NCI-H1930 (cell line): ENCODE measurements around the gene WNT8A.

Experiments used
- DNase-seq, 2 experiments: peaks; one replicate each; lab custom pipeline; 2025; lab: John Stamatoyannopoulos, UW

WNT8A gene

DNA sequence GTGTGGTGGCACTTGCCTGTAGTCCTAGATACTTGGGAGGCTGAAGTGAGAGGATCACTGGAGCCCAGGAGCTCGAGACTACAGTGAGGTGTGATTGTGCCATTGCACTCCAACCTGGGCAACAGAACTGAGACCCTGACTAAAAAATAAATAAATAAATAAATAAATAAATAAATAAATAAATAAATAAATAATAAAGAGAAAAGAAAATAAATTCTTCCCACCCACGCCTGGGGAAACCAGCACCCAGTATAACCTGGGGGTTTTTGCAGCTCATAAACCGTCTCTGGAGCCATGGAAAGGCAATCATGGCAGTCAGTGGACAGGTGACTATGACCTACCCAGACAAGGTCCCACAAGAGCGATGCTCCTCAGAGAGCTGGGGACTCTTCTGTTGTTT lies 7.9 kb downstream of the WNT8A start:
- DNase-seq: no peak

DNA sequence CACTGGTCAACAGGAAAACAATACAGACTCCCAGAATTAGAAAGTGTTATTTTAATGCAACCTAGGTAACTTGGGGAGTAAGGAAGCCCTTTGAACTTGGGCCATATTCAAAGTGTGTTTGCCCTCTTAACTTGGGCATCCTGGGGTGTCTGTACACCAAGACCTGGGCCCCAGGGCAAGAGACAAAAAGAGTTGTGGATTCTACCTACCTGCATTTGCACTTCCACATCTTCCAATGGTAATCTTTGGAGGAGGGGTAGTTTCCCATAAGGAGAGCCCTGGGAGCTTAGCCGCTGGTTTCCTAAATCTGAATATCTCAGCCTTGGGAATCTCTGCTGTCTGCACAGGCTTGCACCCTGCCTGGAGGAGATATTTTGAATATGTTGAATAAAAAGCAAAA lies 8.5 kb downstream of the WNT8A start:
- no peak for DNase-seq

DNA sequence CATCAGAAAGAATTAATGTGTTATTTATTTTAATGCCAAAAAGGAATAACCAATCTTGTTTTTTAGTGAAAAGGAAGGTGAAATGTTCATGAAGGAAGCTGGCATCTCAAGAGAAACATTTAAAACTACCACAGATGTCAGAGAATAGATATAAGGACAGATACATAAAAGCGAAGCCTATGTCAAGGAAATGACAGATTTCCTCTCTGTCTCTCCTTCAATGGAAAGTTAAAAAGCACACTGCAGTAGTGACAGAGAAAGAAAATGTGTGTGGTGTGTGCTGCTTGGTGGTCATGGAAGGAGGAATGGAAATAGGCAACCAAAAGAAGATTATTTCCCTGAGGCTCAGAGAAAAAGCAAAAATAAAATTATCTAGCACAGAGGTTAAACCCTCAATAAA lies 9.2 kb downstream of the WNT8A start:
- DNase-seq: no peak

DNA sequence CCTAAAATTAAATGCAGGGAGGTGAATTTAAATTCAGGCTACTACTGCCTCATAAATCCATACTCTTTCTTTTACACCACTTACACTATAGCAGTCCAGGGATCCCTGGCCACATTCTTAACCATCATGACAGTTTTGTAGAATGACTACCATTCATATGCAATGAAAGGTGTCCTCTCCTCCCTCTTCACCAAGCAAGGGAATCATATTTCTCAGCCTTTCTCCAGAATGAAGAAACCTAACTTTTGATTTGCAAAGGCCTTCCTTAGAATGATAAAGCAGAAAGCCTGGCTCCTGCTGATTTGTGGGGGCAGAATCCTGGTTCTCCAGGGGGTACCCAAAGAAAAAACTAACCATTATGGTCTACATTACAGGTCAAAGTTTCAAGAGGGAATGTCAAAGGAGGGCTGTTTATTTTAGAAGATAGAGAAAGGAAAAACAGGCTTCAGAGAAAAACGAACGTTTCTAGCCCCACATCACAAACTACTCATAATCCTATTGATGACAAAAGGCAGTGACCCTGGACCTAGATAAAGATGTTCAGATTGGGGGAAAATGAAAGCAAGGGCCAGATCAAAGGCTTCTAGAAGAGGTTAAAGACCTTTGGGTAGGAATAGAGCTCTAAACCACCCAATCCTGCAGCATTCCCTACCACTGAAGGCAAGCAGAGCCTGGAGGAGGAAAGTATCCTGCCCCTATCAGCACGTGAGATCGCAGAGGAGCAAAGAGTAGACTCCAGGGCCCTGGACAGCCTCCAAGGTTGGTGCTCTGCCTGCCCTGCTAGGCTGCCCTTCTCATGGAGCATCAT lies 11.5 kb downstream of the WNT8A start:
- DNase-seq: no peak

DNA sequence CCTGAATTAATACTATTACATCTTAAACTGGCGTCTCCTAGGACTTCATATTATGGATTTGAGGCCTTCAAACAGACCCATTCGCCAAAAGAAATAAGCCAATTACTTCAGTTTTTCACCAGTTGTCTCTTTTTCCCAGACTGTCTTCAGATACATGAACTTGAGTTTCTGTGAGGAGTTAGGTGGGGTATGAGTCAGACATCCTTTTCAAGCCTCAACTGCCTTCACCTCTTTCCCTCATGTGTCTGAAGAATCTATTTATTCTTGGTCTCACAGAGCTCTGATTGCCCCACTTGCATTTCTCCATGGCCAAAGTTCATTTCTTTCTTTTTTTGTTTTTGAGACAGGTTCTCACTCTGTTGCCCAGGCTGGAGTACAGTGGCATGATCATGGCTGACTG lies 12.5 kb downstream of the WNT8A start:
- no peak for DNase-seq

DNA sequence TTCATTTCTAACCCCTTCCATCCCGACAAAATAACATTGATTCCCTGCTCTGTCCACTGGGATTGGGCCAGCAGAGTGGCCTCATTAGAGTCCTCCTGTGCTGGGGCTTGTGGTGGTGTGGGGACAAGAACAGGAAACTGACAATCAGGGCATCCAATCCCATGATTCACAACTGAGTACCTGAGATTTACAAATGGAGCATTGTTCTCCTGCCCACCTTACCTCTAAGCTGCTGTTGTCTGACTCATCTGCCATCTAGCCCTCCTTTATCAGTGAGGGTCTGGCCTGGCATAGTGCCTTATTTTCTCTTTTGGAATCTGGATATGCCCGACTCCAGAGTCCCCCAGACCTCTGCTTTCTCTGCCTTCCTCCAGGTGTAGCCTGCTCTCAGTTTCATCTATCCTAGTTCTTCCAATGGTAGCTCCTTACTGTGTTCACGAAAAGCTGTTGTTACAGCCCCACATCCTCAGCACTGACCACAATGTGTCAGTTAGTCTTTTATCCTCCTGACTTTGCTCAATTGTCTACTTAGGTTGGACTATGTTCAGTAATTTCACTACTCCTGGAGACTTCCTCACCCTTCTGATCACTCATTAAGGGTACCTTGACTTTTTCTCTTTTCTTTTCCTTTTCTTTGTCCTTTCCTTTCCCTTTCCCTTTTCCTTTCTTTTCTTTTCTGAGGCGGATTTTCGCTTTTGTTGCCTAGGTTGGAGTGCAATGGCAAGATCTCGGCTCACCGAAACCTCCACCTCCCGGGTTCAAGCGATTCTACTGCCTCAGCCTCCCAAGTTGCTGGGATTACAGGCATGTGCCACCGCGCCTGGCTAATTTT lies 13.4 kb downstream of the WNT8A start:
- no peak for DNase-seq

DNA sequence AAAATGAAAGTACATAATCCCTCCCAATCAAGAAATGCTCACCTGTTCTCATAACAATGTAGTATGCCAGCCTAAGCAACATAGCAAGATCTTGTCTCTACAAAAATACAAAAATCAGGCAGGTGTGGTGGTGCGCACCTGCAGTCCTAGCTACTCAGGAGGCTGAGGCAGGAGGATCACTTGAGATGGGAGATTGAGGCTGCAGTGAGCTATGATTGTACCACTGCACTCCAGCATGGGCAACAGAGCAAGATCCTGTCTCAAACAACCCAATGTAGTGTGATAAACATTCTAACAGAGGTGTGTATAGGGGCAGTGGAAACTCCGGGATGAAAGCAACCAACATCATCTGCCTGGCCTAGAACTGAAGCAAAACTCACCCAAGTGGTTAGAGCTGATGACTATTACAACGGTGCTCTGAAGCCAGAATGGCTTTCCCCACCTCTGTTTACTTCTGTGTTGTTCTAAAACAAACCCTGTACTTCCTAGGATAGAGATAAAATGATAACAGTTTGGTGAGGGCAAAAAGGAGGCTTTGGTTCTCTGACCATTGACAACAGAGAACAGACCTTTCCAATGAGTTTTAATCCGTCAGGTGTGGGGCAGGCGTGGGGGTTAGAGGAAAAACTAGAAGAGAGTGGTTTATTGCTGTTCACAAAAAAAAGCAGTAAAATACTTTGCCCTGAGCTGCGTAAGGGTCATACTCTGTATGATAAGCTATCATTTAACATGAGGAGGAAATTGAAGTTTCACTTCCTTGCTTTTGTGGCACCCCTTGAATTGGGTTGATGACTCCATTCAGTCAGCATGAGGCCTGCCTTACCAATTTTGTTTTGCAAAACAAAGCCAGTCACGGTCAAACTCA lies 18.9 kb downstream of the WNT8A start:
- DNase-seq: no peak

DNA sequence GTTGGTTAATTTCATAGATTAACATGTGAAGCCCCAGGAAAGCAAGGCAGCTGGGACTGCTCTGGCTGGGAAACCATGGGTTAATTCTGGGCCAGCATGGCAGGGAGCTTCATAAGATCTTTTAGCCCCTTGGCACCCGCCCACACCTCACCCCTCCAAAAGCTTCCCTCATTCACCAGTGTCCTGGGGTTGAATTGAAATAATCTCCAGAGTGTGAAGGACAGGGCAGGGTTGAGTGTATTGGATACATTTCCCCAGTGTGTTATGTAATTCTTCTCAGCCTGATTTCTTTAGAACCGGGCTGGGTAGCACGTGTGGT lies 19.4 kb downstream of the WNT8A start:
- DNase-seq: no peak

DNA sequence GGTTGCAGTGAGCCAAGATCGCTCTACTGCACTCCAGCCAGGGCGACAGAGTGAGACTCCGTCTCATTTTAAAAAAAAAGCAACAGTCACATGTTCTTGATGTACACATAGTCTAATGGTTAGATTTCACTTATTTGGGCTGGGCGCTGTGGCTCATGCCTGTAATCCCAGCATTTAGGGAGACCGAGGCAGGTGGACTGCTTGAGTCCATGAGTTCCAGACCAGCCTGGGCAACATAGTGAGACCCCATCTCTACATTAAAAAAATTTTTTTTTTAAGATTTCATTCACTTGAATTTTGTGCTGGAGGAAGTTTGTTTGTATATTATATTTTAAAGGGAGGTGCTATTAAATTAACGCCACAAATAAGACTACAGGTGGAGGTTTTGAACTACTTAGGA lies 21.9 kb downstream of the WNT8A start:
- no peak for DNase-seq

DNA sequence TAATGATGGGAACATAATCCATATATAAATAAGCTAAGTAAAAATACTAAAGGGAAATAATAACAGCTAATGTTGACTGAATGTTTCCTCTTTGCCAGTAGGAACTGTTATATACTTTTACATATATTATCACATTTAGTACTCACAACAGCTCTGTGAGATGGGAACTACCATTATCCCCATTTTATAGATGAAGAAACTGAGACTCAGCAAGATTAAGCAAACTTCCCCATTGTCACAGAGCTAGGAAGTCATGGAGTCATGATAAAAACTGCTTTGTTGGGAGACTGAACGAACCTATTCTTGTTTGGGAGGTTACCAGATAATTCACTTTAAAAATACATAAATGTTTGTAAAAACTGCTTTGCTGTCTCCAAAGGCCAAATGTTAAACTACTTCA lies 23.4 kb downstream of the WNT8A start:
- DNase-seq: no peak

DNA sequence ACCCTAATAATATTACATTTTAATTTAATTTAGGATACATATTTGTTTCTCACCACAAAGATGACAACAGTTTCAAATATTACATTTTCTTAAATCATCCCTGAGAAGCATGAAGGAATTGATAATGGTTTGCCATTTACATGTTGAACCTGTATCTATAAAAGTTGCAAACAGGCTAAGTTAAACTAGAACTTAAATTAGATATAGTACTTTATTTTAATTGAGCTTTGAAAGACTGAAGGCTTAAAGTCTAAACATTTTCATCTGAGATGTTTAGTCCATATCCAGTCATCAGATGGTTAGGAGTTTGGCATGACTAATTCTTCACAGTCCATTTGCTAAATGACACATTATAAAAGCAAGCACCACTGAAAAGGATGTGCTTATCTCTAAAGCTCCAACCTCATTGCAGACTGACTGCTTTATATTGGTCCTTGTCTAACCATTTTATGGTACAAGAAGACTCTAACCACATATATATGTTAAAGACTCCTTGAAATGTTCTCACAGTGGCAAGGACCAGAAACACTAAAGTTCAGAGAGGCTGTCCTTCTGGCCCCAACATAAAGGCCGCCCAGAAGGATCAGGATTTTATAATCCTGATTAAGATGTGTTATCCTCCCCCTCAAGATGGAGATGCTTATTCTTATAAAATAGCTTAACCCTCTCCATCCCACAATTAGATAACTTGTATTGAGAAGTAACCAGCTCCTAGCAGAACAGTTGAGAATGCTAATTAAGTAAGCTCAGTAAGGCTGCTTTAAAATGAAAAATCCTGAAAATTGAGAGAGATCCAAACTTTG lies 25.8 kb downstream of the WNT8A start:
- no peak for DNase-seq

DNA sequence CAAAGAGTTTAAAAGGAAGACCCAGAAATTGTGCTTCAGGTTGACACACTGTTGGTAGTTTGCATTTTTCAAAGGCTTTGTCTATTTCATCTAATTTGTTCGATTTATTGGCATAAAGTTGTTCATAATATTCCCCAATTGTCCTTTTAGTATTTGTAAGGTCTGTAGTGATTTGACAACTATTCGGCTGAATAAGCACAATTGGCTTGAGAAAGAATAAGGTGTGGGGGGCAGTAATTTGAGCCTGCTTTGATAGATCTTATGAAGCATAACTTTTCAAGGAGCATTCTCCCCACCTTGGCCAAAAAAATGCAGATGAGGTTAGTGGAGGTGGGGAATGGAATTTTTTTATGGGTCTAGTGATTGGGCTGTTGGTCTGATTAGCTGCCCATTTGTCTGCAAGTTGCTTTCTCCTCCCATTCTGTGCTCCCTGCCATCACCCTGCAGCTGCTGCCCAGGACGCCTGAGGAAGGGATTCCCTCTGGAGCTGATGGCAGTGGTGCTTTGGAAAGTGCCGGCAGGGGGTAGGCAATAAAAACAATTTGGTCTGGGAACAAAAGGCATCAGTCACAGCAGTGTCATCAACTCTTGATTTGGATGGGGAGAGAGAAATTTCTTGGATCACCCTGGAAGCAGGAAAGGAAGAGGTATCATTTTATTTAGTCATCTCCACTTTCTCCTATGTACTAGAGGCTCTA lies 26.6 kb downstream of the WNT8A start:
- DNase-seq: peak in 1 of 2 experiments; percentile 17

DNA sequence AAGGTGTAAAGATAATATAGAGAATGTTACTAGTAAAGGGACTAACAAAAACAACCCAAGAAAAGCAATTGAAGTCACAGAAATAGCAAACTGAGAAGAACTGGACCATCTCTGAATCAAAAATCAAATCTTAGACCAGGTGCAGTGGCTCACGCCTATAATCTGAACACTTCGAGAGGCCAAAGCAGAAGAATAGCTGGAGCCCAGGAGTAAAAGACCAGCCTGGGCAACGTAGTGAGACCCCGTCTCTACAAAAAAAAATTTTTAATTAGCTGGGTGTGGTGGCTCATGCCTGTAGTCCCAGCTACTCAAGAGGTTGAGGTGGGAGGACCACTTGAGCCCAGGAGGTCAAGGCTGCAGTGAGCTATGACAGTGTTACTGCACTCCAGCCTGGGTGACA lies 27.3 kb downstream of the WNT8A start:
- DNase-seq: no peak

DNA sequence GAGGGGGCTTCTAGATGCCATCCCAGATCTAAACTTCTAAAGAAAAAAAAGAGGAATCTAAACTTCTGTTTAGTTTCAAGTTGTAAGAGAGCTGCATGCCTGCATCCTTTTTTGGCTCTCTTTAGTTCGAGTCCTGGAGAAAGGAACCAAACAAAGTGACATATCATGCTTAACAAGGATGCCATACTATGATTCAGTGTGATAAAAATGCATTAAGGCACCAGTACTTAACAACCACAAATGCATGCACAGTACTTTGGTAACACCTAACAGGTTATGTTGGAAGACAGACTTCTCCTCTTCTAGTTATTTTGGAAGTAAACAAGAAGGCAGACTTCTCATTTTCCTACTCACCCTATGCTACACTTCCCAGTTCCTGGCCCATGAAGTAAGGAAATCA lies 28.1 kb downstream of the WNT8A start:
- DNase-seq: no peak

DNA sequence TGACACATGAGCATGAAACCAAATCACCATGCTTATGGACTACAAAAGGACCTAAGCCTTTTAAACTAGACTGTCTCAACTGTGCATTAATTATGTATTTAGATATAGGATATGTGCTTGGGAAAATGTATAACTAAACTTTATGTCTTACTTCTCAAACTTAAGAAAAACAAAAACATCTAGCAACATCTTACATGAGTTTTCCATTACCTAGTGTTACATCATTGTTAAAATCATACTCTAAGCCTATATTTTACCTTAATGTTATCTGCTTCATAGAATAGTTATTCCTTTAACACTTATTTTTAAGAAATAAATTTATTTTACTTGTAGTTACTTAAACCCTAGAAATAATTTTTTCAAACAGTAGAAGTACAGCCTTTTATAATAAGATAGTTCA lies 31.4 kb downstream of the WNT8A start:
- no peak for DNase-seq

DNA sequence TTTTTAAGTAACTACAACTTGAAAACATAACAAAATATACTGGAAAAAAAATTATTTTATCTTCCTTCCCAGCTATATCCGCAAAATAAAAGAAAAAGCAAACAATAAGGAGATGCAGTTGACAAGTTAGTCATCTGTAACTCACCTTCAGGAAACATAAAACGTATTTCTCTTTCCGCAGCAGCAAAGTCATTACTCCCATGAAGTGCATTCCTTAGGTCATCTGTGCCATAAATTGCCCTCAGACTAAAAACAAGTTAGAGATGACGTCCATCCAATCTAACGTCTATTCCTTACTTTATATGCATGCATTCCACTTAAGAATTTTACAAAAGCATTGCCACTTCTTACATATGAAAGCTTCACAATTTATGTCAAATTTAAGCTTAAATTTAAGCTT lies 44.5 kb downstream of the WNT8A start:
- no peak for DNase-seq

DNA sequence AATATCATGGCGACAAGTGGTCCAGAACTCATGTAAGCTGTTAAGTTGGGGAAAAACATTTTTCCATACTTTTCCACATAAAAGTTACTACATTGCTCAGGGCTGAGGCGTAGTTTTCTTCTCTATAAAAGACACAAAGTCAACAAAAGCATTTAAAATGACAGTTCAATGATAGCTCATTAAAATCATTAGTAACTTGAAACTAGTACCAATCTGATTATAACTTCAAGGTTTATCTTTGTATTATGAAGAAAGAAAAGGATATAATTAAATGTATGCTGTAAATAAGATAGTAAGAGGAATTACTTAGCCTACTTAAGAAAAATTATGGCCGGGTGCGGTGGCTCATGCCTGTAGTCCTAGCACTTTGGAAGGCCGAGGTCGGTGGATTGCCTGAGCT lies 45.5 kb downstream of the WNT8A start:
- no peak for DNase-seq

DNA sequence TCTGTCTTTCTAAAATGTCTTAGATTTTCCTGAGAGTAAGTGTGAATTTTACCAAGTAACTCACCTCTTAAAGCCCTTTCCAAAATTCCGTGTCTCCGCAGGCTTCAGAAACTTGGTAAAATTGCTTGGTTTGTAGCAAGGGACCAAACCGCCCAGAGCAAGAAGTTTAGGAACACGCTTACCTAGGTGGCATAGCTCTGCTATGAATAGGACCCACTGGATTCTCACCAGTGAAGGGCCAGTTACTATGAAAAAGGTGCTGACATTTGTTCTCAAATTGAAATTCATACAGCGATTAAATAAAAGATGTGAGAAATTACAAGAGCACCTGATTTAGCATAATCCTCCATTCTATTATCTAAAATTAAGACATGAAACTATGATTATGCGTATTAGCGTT lies 48.7 kb downstream of the WNT8A start:
- DNase-seq: no peak

DNA sequence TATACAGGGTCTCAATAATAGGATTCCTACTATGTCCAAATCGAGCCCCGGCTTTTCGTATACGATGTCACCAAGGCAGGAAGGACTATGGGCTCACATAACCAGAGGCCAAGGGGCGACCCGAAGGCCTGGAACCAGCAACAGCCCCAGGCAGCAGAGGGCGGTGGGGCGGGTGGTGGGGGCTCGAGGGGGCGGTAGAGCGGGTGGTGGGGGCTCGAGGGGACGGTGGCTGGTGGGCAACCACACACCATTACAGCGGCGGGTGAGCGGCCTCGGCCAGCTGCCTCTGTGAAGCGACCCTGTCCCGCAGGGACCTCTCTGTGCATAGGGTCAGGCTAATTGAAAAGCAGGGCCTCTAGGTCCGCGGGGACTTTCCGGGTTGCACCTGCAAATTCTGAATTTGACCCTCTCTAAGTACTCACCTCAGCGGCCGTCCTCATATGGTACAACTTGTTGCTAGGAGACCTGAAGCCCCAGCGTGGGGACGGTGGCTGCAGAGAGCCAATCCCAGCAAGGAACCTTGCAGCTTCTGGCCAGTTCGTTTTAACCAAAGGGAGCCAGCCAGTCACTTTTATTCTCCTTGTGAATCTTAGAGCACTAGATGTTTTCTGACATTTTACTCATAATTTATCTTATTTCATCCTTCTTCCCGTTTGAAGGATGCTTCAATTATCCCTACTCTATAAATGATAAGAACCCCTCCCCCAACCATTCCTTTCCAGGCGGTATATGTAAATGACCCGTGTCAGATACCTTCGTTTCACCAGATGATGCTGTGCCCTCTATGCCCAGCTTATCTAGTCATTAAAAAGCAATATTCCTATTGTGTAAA lies 55.3 kb downstream of the WNT8A start, which contains the start of gene NME5:
NME5 (minus strand) TSS at position 480 of the 832 bp plus-strand sequence. CDS start 648 bp downstream, outside the sequence.
- DNase-seq: peak; percentile 47 to 57

DNA sequence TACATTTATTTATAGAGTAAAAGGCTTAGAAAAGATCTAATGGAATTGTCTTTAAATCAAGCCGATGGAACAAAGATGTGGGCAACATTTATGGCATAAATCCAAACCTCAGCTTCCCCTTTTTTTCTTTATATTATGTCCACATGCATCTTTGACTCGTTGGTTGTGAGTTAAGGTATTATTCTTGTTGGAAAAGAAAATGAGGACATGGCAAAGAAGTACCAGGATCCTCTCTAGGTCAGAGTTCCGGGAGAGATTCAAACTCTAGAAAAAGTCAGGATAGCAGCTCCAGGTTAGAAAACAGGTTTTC lies 55.9 kb downstream of the WNT8A start:
- no peak for DNase-seq
